Measurements from ENCODE around the gene LSAMP. TPM values are rescaled to one million over a fixed set of nuclear protein-coding genes. Genes with fewer than 3 reads are reported as not detected.

The LSAMP gene
- total RNA-seq, 1 donor from 2014 or later: 16.4 TPM

GRCh38 chr3:115921711-115922110 is 523.6 kb downstream of the LSAMP start:
- H4K20me1 ChIP-seq (ENCODE audit: insufficient read depth, low read length): no peaks in the 10 kb centered on the region
- Mint-ChIP-seq H3K4me1 (ENCODE audit: low read depth, unreplicated experiment) (peaks cover 6% of the 10 kb centered on the region), H3K27me3 (ENCODE audit: low read depth, unreplicated experiment) (no peaks in the 10 kb centered on the region), H3K9me3 (ENCODE audit: unreplicated experiment) (peaks cover 2% of the 10 kb centered on the region), H3K4me3 (ENCODE audit: unreplicated experiment) (no peak overlapping the region), H3K27ac (ENCODE audit: unreplicated experiment) (no peak overlapping the region), H3K36me3 (ENCODE audit: low read depth, unreplicated experiment) (no peaks in the 10 kb centered on the region)
- no peak overlapping the region for H3K4me3 ChIP-seq (ENCODE audit: insufficient read depth, low read depth, low read length)
- H3K79me2 ChIP-seq (ENCODE audit: insufficient read depth, low read length): no peaks in the 10 kb centered on the region
- no peak for DNase-seq (ENCODE audit: low read depth)
- H3K4me1 ChIP-seq (ENCODE audit: insufficient read depth, low read length): no peaks in the 10 kb centered on the region
- no peak overlapping the region for H3K9ac ChIP-seq (ENCODE audit: low read length)
- no peak for TF ChIP-seq CTCF (IDR thresholded peaks at IDR 0.05; ENCODE audit: insufficient read depth, low read depth, low read length)
- no peak for TF ChIP-seq EZH2 (IDR thresholded peaks at IDR 0.05; ENCODE audit: insufficient read depth, low read length)
- H3K27me3 ChIP-seq (ENCODE audit: insufficient read depth, low read length): no peaks in the 10 kb centered on the region
- no peak for FAIRE-seq
- no peak overlapping the region for H2AFZ ChIP-seq (ENCODE audit: low read depth, low read length)
- H3K9me3 ChIP-seq (ENCODE audit: insufficient read depth, low read depth, low read length): no peaks in the 10 kb centered on the region
- H3K36me3 ChIP-seq (ENCODE audit: insufficient read depth, low read length): no peaks in the 10 kb centered on the region
- H3K4me2 ChIP-seq (ENCODE audit: low read length): no peak overlapping the region
- H3K27ac ChIP-seq (ENCODE audit: low read depth, low read length): no peak overlapping the region

- FAIRE-seq (no peak), DNase-seq (ENCODE audit: low read depth) (no peak)
- Histone ChIP-seq H3K4me1 (ENCODE audit: insufficient read depth, low read length) (no peaks in the 10 kb centered on the region), H3K36me3 (ENCODE audit: insufficient read depth, low read length) (no peaks in the 10 kb centered on the region), H4K20me1 (ENCODE audit: insufficient read depth, low read length) (no peaks in the 10 kb centered on the region), H3K9ac (ENCODE audit: low read length) (no peak overlapping the region), H3K4me3 (ENCODE audit: insufficient read depth, low read depth, low read length) (no peak overlapping the region), H3K27ac (ENCODE audit: low read depth, low read length) (no peak overlapping the region), H2AFZ (ENCODE audit: low read depth, low read length) (no peak overlapping the region), H3K27me3 (ENCODE audit: insufficient read depth, low read length) (no peaks in the 10 kb centered on the region), H3K4me2 (ENCODE audit: low read length) (no peak overlapping the region), H3K9me3 (ENCODE audit: insufficient read depth, low read depth, low read length) (no peaks in the 10 kb centered on the region), H3K79me2 (ENCODE audit: insufficient read depth, low read length) (no peaks in the 10 kb centered on the region)
- Mint-ChIP-seq H3K36me3 (ENCODE audit: low read depth, unreplicated experiment) (no peaks in the 10 kb centered on the region), H3K4me3 (ENCODE audit: unreplicated experiment) (no peak overlapping the region), H3K27me3 (ENCODE audit: low read depth, unreplicated experiment) (no peaks in the 10 kb centered on the region), H3K4me1 (ENCODE audit: low read depth, unreplicated experiment) (peaks cover 6% of the 10 kb centered on the region), H3K9me3 (ENCODE audit: unreplicated experiment) (peaks cover 2% of the 10 kb centered on the region), H3K27ac (ENCODE audit: unreplicated experiment) (no peak overlapping the region)
- TF ChIP-seq CTCF (IDR thresholded peaks at IDR 0.05; ENCODE audit: insufficient read depth, low read depth, low read length) (no peak), EZH2 (IDR thresholded peaks at IDR 0.05; ENCODE audit: insufficient read depth, low read length) (no peak)
Observed at GRCh38 chr3:115918900-115919299, 526.4 kb downstream of the LSAMP start.

- Mint-ChIP-seq H3K4me1 (ENCODE audit: low read depth, unreplicated experiment) (no peaks in the 10 kb centered on the region), H3K4me3 (ENCODE audit: unreplicated experiment) (no peak overlapping the region), H3K9me3 (ENCODE audit: unreplicated experiment) (peaks cover 2% of the 10 kb centered on the region), H3K36me3 (ENCODE audit: low read depth, unreplicated experiment) (no peaks in the 10 kb centered on the region), H3K27ac (ENCODE audit: unreplicated experiment) (no peak overlapping the region), H3K27me3 (ENCODE audit: low read depth, unreplicated experiment) (no peaks in the 10 kb centered on the region)
- no peaks in the 10 kb centered on the region for H3K4me1 ChIP-seq (ENCODE audit: insufficient read depth, low read length)
- H4K20me1 ChIP-seq (ENCODE audit: insufficient read depth, low read length): no peaks in the 10 kb centered on the region
- H2AFZ ChIP-seq (ENCODE audit: low read depth, low read length): no peak overlapping the region
- no peaks in the 10 kb centered on the region for H3K27me3 ChIP-seq (ENCODE audit: insufficient read depth, low read length)
- no peaks in the 10 kb centered on the region for H3K36me3 ChIP-seq (ENCODE audit: insufficient read depth, low read length)
- H3K4me2 ChIP-seq (ENCODE audit: low read length): no peak overlapping the region
- H3K4me3 ChIP-seq (ENCODE audit: insufficient read depth, low read depth, low read length): no peak overlapping the region
- no peak overlapping the region for H3K9ac ChIP-seq (ENCODE audit: low read length)
- H3K9me3 ChIP-seq (ENCODE audit: insufficient read depth, low read depth, low read length): no peaks in the 10 kb centered on the region
- no peak overlapping the region for H3K27ac ChIP-seq (ENCODE audit: low read depth, low read length)
- TF ChIP-seq CTCF (IDR thresholded peaks at IDR 0.05; ENCODE audit: insufficient read depth, low read depth, low read length): no peak
- DNase-seq (ENCODE audit: low read depth) (no peak), FAIRE-seq (no peak)
- no peaks in the 10 kb centered on the region for H3K79me2 ChIP-seq (ENCODE audit: insufficient read depth, low read length)
Observed at GRCh38 chr3:115916866-115917265, 528.4 kb downstream of the LSAMP start.

Measured in astrocyte (in vitro differentiated cells and primary cell).